Glutamatergic neuron (in vitro differentiated cells): ENCODE data around the gene CHDH. TPM values are rescaled to one million over a fixed set of nuclear protein-coding genes. Genes with fewer than 3 reads are reported as not detected.

Experiments
- DNase-seq: peaks from one replicate; pipeline ENCODE4 v3.0.0; 2022
- H3K27ac Mint-ChIP-seq: one replicate; pipeline ENCODE4 v1.8.0; 2020; ENCODE audit warnings: mild to moderate bottlenecking, mixed read lengths, inconsistent platforms; ENCODE audit not compliant: unreplicated experiment
- H3K27me3 Mint-ChIP-seq: one replicate; pipeline ENCODE4 v1.8.0; 2020; ENCODE audit warnings: mild to moderate bottlenecking, moderate library complexity, mixed read lengths, inconsistent platforms; ENCODE audit not compliant: unreplicated experiment
- H3K36me3 Mint-ChIP-seq: one replicate; pipeline ENCODE4 v1.8.0; 2020; ENCODE audit warnings: mild to moderate bottlenecking, mixed read lengths, inconsistent platforms; ENCODE audit not compliant: unreplicated experiment
- H3K4me1 Mint-ChIP-seq: one replicate; pipeline ENCODE4 v1.8.0; 2020; ENCODE audit warnings: mild to moderate bottlenecking, low read depth, mixed read lengths, inconsistent platforms; ENCODE audit not compliant: unreplicated experiment
- H3K4me3 Mint-ChIP-seq: one replicate; pipeline ENCODE4 v1.8.0; 2020; ENCODE audit warnings: mild to moderate bottlenecking, mixed read lengths, inconsistent platforms; ENCODE audit not compliant: unreplicated experiment
- H3K9me3 Mint-ChIP-seq: one replicate; pipeline ENCODE4 v1.8.0; 2020; ENCODE audit warnings: mild to moderate bottlenecking, moderate library complexity, mixed read lengths, inconsistent platforms; ENCODE audit not compliant: unreplicated experiment
- total RNA-seq: library from RNA; stranded (reverse); fragmentation: NEBNext Ultra II Directional; extraction: Animal tissue kit (Norgen Biotek cat#: 25700); gene quantifications from one replicate; pipeline ENCODE4 v1.2.1, GENCODE V29; 2021; ENCODE audit not compliant: unreplicated experiment
- TF ChIP-seq, protein P1 (sequence below): fragments of 200-600 bp; sonication (generic); IDR thresholded peaks from one replicate; pipeline ENCODE4 v1.5.0; 2021; ENCODE audit not compliant: partially characterized antibody, unreplicated experiment

CHDH gene
- total RNA-seq, 1 donor from 2014 or later = 0.61 TPM

GRCh38 chr3:53824795-53825194 lies 21.4 kb downstream of the CHDH start:
- Mint-ChIP-seq H3K27ac (no peak overlapping the region), H3K4me1 (peaks cover 6% of the 10 kb centered on the region), H3K4me3 (no peak overlapping the region), H3K27me3 (no peaks in the 10 kb centered on the region), H3K36me3 (no peaks in the 10 kb centered on the region), H3K9me3 (peaks cover 3% of the 10 kb centered on the region)
- DNase-seq = no peak
- TF ChIP-seq, protein P1, sequence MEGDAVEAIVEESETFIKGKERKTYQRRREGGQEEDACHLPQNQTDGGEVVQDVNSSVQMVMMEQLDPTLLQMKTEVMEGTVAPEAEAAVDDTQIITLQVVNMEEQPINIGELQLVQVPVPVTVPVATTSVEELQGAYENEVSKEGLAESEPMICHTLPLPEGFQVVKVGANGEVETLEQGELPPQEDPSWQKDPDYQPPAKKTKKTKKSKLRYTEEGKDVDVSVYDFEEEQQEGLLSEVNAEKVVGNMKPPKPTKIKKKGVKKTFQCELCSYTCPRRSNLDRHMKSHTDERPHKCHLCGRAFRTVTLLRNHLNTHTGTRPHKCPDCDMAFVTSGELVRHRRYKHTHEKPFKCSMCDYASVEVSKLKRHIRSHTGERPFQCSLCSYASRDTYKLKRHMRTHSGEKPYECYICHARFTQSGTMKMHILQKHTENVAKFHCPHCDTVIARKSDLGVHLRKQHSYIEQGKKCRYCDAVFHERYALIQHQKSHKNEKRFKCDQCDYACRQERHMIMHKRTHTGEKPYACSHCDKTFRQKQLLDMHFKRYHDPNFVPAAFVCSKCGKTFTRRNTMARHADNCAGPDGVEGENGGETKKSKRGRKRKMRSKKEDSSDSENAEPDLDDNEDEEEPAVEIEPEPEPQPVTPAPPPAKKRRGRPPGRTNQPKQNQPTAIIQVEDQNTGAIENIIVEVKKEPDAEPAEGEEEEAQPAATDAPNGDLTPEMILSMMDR = no peak

DNA sequence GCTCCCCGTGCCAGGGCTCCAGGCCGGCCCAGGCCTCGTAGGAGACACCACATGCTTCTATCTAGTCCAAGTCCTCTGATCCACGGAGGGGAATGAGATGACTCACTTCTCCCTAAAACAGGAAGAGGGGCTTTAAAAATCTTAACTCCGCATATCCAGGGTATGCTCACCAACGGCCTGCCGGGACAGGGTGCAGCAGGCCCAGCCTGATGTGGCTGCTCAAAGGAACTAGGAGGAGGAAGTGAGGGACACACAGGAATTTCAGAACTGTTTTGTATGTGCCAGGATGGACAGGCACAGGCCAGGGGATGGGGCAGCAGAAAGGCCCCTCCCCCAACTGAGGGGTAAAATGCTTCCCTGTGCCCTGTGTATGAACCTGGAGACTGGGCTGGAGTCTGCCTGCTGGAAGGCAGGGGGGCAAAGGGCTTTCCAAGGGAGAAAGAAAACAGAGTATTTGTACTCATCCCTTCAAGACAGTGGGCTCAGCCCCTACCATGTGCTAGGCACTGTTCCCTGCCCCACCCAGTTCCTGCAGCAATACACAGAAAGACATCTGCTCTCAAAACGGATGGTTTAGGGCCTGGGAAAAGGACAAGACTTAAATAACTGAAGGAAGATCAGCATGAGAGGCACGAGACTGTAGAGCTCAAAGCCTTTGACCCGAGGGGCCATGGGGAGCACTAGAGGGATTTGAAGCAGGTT lies 22.1 kb downstream of the CHDH start:
- Mint-ChIP-seq H3K27ac (no peak overlapping the region), H3K4me1 (peaks cover 6% of the 10 kb centered on the region), H3K27me3 (no peaks in the 10 kb centered on the region), H3K9me3 (peaks cover 3% of the 10 kb centered on the region), H3K36me3 (no peaks in the 10 kb centered on the region), H3K4me3 (no peak overlapping the region)
- TF ChIP-seq, protein P1 = no peak
- DNase-seq = peak; percentile 4

DNA sequence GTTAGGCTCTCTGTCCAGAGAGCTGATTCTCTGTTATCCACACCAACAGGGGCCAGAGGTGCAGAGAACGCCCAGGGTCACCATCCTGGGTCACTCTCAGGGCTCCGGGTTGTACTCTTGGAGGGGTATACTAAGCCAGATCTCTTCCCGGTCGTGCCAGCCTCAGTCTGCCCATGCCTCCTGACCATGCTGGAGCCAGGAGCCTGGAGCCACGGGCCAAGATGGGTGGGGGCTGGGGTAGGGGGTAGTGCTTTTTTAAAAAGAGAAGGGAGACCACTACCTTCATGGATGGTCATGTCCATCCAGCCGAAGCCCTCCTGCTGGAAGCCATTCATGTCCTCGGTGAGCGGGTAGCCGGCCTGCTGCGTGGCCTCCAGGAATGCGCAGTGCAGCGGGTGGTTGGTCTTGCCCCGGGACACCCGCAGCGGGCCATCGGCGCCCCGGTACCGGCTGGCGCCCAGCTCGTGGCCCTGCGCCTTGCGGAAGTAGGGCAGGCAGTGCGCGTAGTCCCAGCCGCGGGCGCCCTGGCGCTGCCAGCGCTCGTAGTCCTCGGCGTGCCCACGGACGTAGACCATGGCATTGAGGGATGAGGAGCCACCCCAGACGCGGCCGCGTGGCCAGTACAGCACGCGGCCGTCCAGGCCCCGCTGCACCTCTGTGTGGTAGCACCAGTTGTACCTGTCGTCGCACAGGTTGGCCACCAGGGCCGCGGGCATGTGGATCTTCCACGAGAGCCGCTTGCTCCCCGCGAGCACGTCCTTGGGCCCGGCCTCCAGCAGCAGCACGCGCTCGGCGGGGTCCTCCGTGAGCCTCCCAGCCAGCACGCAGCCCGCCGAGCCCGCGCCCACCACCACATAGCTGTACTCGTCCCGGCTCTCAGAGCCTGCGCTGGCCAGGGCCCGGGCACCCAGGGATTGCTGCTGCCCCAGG lies 22.9 kb downstream of the CHDH start:
- TF ChIP-seq, protein P1 = no peak
- DNase-seq = peak; percentile 16
- no peaks in the 10 kb centered on the region for H3K27me3 Mint-ChIP-seq
- H3K9me3 Mint-ChIP-seq = peaks cover 5% of the 10 kb centered on the region
- peaks cover 6% of the 10 kb centered on the region for H3K4me1 Mint-ChIP-seq
- no peaks in the 10 kb centered on the region for H3K36me3 Mint-ChIP-seq
- no peak overlapping the region for H3K27ac Mint-ChIP-seq
- H3K4me3 Mint-ChIP-seq = no peak overlapping the region

GRCh38 chr3:53822331-53822741 lies 23.9 kb downstream of the CHDH start:
- H3K4me3 Mint-ChIP-seq = no peak overlapping the region
- H3K27ac Mint-ChIP-seq = no peak overlapping the region
- H3K4me1 Mint-ChIP-seq = peaks cover 6% of the 10 kb centered on the region
- peak; percentile 9 for DNase-seq
- TF ChIP-seq, protein P1 = no peak
- peaks cover 5% of the 10 kb centered on the region for H3K9me3 Mint-ChIP-seq
- no peaks in the 10 kb centered on the region for H3K27me3 Mint-ChIP-seq
- H3K36me3 Mint-ChIP-seq = no peaks in the 10 kb centered on the region
